ENCODE results near the gene DLX1.
A peak's percentile ranks its signal among the peaks of the same experiment; 100 is the strongest.
"Not testable (repeated sequence)": the region's sequence is repeated elsewhere in the genome, so short reads cannot be mapped to it uniquely, and the experiment has no call there.

DLX1 gene

DNA sequence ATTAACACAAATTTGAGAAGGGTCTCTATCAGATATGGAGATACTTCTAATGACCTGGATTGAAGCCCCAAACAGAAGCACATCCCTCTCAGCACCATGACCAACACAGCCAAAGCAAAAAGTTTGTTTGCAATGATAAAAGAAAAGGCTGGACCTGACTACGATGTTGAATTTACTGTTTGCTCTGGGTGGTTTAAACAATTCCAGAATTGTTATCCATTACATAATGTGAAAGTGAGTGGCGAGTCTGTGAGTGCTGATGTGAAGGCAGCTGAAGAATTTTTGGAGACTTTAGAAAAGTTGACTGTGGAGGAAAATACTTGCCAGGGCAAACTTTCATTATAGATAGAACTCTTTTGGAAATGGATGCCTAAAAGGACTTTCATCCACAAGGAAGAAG, 34.8 kb downstream of the DLX1 start:
- no peak for DNase-seq

DNA sequence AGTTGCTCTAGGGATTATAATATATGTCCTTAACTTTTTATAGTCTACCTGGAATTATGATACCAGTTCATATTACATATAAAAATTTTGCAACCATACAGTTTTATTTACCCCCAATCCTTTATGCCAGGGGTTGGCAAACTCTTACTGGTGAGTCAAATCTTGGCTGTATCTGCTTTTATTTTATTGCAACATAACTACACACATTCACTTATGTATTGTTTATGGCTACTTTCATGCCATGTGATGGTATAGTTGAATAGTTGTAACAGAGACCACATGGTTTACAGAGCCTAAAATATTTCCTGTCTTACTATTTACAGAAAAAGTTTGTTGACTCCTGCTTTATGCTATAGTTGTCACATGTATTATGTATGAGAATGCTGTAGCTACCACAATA, 43.2 kb downstream of the DLX1 start:
- no peak for DNase-seq

DNA sequence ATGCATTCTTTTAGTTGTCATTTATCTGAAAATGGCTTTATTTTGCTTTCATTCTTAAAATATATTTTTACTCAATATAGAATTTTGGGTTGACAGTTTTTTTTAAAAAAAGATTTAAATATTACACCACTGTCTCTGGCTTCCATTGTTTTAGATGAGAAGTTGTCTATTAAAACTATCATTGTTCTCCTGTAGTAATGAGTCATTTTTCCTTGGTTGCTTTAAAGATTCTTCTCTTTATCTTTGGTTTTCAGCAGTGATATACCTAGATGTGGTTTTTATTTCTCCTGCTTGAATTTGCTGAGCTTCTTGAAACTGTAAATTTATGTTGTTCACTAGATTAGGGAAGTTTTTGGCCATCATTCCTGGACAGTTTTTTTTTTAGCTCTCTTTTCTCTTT, 44.1 kb downstream of the DLX1 start:
- no peak for DNase-seq

DNA sequence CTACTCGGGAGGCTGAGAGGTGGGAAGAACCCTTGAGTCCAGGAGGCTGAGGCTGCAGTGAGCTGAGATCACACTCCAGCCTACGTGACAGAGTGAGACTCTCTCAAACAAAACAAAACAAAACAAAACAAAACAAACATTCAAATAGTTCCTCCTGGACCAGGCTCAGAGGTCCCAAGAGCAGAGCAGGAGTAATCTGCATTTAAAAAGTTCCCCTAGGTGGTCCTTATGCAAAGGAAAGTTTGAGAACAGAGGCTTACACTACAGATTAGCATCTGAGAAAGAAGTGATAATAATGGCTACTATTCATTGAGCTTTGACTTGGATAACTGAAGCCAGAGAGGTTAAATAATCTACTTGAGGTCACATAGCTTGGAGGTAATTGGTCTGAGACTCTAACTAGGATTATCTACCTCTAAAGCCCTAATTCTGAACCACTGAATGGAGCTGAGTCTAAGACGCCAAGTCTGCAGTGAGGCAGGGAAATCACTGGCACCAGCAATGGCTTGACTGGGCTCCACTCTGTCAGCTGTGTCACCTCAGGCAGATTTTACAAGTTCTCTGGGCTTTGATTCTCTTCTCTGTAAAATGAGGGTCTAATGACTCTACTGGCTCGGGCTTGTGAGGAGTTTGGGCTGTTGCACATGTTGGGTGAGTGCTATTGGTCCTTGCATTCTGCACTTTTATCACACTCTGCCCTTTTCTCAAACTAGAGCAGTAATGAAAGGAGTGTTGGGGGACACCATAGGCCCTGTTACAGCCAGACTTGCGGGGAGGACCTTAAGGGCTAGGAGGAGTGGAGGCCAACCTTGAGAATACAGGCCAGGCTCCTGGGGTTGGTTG, 46.6 kb downstream of the DLX1 start:
- no peak for DNase-seq

DNA sequence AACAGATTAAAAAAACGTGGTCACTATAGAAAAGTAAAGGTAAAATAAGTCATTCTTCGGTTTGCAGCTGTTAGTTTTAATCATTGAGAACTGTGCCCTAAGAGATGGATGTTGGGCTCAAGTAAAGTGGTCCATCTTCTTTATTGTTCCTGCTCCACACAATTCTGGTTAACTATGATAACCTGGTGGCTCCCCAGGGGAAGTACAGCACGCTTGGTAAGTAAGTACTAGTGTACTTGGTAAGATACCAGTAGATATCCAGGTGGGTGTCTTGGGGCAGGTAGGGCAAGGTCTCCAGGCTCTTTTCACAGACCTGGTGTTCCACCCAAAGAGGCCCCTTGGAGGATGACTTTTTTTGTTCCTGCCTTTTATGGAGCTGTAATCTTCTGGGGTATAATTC, 49.0 kb downstream of the DLX1 start:
- DNase-seq: no peak

DNA sequence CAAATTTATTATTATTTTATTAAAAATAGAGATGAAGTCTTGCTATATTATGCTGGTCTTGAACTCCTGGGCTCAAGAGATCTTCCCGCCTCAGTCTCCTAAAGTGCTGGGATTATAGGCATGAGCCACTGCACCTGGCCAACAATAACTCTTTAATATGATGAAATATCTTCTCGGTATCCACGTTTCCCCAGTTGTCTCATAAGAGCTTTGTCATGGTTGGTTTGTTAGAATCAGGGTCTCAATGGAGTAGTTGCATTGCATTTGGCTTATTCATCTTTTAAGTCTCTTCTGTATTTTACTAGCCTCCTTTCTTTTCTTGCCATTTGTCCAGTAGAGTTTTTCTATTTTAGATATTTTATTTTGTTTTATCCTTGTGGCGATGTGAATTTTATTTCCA, 50.1 kb downstream of the DLX1 start:
- no peak for DNase-seq

DNA sequence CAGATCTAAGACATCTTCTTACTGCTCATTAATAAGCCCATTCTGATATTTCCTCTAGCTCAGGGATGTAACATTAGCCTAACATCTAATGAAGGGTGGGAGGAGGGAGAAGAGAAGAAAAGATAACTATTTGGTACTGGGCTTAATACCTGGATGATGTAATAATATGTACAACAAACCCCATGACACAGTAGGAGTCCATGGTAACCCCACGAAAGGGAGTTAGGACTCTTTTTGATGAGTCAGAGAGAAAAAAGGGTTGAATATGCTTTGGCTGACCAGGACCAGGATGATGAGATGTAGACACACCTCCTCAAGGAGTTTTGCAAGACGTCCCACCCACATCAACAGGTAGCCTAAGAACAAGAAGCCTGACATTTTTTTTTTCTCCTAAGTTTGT, 51.8 kb downstream of the DLX1 start:
- DNase-seq: no peak

DNA sequence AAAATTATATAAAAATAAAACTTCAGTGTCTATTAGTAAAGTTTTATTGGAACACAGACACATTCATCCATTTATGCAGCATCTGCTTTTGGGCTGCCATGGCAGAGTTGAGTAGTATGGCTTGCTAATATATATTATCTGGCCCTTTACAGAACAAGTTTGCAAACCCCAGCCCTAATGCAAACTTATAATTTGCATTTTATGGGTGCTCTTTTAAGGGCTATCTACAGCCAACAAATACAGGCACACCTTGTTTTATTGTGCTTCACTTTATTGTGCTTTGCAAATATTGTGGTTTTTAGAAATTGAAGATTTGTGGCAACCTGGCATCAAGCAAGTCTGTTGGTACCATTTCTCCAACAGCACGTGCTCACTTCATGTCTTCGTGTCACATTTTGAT, 52.6 kb downstream of the DLX1 start:
- peak; percentile 97 for DNase-seq

DNA sequence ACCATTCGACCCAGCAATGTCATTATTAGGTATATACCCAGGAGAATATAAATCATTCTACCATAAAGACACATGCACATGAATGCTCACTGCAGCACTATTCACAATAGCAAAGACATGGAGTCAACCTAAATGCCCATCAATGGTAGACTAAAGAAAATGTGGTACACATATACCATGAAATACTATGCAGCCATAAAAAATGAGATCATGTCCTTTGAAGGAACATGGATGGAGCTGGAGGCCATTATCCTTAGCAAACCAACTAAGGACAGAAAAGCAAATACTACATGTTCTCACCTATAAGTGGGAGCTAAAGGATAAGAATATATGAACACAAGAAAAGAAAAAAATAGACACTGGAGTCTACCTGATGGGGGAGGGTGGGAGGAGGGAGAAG, 53.4 kb downstream of the DLX1 start:
- DNase-seq: not testable (repeated sequence)

All from NCI-H526 treated with DMSO at 0.1 percent for 48 hours (cell line).